PC-9 (cell line): ENCODE data around the gene HPRT1. TPM values are rescaled to one million over a fixed set of nuclear protein-coding genes. Genes with fewer than 3 reads are reported as not detected.

Experiments
- BruUV-seq: library from RNA; stranded (reverse); fragments of 400-500 nt; replicated peaks from 2 replicates; lab custom pipeline; 2021; lab: Mats Ljungman, UMichigan
- CTCF ChIA-PET: fragments of 300-600 bp; sonication (Branson Sonifier 250); formaldehyde crosslinking; loops from one replicate; lab custom pipeline; 2022; ENCODE audit warnings: antibody characterized with exemption; lab: Charles Lee
- POLR2A ChIA-PET: fragments of 300-600 bp; sonication (Branson Sonifier 250); formaldehyde crosslinking; loops from one replicate; lab custom pipeline; 2022; ENCODE audit warnings: antibody characterized with exemption; ENCODE audit not compliant: unreplicated experiment; lab: Charles Lee
- DNase-seq, 2 experiments: peaks; one replicate each; pipeline versions ENCODE4 v3.0.0 to v3.0.0-alpha.2; 2015 to 2022; ENCODE audit warnings: mixed read lengths in 1 of 2
- H2AFZ ChIP-seq: fragments of 200-600 bp; sonication (generic); 2 replicates; pipeline ENCODE4 v1.8.1; 2017; ENCODE audit warnings: antibody characterized with exemption
- H3F3A ChIP-seq: fragments of 200-600 bp; sonication (generic); 2 replicates; pipeline ENCODE4 v1.8.1; 2017; ENCODE audit warnings: antibody characterized with exemption, mild to moderate bottlenecking, low read depth; ENCODE audit not compliant: insufficient read depth
- H3K27ac ChIP-seq: fragments of 200-600 bp; sonication (generic); 2 replicates; pipeline ENCODE4 v1.6.1; 2016; ENCODE audit warnings: mixed run types
- H3K27me3 ChIP-seq: fragments of 200-600 bp; sonication (generic); 2 replicates; pipeline ENCODE4 v1.6.1; 2016; ENCODE audit warnings: low read depth, mixed run types; ENCODE audit not compliant: insufficient read depth
- H3K36me3 ChIP-seq: fragments of 200-600 bp; sonication (generic); 2 replicates; pipeline ENCODE4 v1.6.1; 2016; ENCODE audit warnings: low read depth, mixed run types
- H3K4me1 ChIP-seq: fragments of 200-600 bp; sonication (generic); replicated peaks from 2 replicates; pipeline ENCODE4 v1.6.1; 2016; ENCODE audit warnings: mixed run types; ENCODE audit not compliant: insufficient read depth
- H3K4me2 ChIP-seq: fragments of 200-600 bp; sonication (generic); 2 replicates; pipeline ENCODE4 v1.6.1; 2017; ENCODE audit warnings: mixed run types
- H3K4me3 ChIP-seq: fragments of 200-600 bp; sonication (generic); 2 replicates; pipeline ENCODE4 v1.6.1; 2016; ENCODE audit warnings: mixed run types
- H3K79me2 ChIP-seq: fragments of 200-600 bp; sonication (generic); 2 replicates; pipeline ENCODE4 v1.6.1; 2017; ENCODE audit warnings: low read depth, mixed run types
- H3K9me2 ChIP-seq: fragments of 200-600 bp; sonication (generic); 2 replicates; pipeline ENCODE4 v1.8.1; 2017; ENCODE audit warnings: mild to moderate bottlenecking; ENCODE audit not compliant: insufficient read depth
- H3K9me3 ChIP-seq: fragments of 200-600 bp; sonication (generic); 2 replicates; pipeline ENCODE4 v1.8.1; 2016; ENCODE audit warnings: low read depth; ENCODE audit not compliant: insufficient read depth
- H4K20me1 ChIP-seq: fragments of 200-600 bp; sonication (generic); 2 replicates; pipeline ENCODE4 v1.8.1; 2017; ENCODE audit not compliant: insufficient read depth
- EZH2 ChIP-seq: fragments of 200-600 bp; sonication (generic); IDR thresholded peaks from 2 replicates; pipeline ENCODE4 v1.8.0; 2017; ENCODE audit warnings: antibody characterized with exemption, low read depth
- intact Hi-C: fragments of 100-400 bp; cut with micrococcal nuclease; formaldehyde crosslinking; loops from one replicate; pipeline ENCODE4 v1.10.0; 2022; ENCODE audit not compliant: unreplicated experiment
- total RNA-seq: library from RNA; stranded (reverse); gene quantifications from 2 replicates; pipeline ENCODE4 v1.2.3, GENCODE V29; 2021
- TF ChIP-seq, protein P1 (sequence below): fragments of 200-600 bp; sonication (generic); conservative IDR thresholded peaks from 2 replicates; pipeline ENCODE4 v1.6.1; 2017; ENCODE audit warnings: mixed run types, antibody characterized with exemption, mild to moderate bottlenecking, moderate library complexity

HPRT1 gene
- total RNA-seq, 1 experiment from 2014 or later = 61.7 TPM

DNA sequence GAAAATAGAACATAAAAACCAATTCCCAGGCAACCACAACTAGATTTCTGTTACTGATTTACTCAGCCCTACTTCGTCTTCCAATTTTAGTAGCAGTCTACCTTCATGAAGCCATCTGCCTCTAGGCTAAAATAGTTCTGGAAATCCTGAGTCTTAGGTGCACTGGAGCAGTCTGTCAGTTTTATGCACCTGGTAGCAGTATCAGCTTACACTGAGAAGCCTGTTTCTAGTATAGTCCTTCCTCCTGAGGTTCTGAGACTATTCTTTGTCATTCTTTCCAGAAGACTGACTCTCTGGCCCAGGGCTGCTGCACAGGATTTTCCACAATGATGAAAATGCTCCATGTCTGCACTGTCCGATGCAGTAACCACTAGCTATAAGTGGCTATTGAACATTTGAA, 16.9 kb upstream of the HPRT1 start:
- TF ChIP-seq, protein P1, sequence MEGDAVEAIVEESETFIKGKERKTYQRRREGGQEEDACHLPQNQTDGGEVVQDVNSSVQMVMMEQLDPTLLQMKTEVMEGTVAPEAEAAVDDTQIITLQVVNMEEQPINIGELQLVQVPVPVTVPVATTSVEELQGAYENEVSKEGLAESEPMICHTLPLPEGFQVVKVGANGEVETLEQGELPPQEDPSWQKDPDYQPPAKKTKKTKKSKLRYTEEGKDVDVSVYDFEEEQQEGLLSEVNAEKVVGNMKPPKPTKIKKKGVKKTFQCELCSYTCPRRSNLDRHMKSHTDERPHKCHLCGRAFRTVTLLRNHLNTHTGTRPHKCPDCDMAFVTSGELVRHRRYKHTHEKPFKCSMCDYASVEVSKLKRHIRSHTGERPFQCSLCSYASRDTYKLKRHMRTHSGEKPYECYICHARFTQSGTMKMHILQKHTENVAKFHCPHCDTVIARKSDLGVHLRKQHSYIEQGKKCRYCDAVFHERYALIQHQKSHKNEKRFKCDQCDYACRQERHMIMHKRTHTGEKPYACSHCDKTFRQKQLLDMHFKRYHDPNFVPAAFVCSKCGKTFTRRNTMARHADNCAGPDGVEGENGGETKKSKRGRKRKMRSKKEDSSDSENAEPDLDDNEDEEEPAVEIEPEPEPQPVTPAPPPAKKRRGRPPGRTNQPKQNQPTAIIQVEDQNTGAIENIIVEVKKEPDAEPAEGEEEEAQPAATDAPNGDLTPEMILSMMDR = no peak
- no peak for TF ChIP-seq EZH2
- intact Hi-C loops = no loop called here
- ChIA-PET POLR2A (no interaction called here), CTCF (no interaction called here)
- H3K79me2 ChIP-seq = no peaks in the 10 kb centered on the region
- no peaks in the 10 kb centered on the region for H3K27me3 ChIP-seq
- H4K20me1 ChIP-seq = no peaks in the 10 kb centered on the region
- H3K4me1 ChIP-seq = no peaks in the 10 kb centered on the region
- H3K27ac ChIP-seq = no peak overlapping the region
- peaks cover 6% of the 10 kb centered on the region; the same call in 1 of the 2 replicates for H3F3A ChIP-seq
- H3K36me3 ChIP-seq = no peaks in the 10 kb centered on the region
- no peak for DNase-seq
- no TSS peak for BruUV-seq
- H3K9me3 ChIP-seq = no peaks in the 10 kb centered on the region
- no peak overlapping the region for H2AFZ ChIP-seq
- no peak overlapping the region for H3K4me3 ChIP-seq
- H3K9me2 ChIP-seq = no peaks in the 10 kb centered on the region
- H3K4me2 ChIP-seq = no peak overlapping the region

- intact Hi-C loops = no loop called here
- ChIA-PET CTCF (no interaction called here), POLR2A (no interaction called here)
- peaks cover 6% of the 10 kb centered on the region; the same call in 1 of the 2 replicates for H3F3A ChIP-seq
- no peak overlapping the region for H2AFZ ChIP-seq
- TF ChIP-seq EZH2 = no peak
- TF ChIP-seq, protein P1 = no peak
- H3K4me3 ChIP-seq = no peak overlapping the region
- H3K79me2 ChIP-seq = no peaks in the 10 kb centered on the region
- H3K27me3 ChIP-seq = no peaks in the 10 kb centered on the region
- DNase-seq = no peak
- H4K20me1 ChIP-seq = no peaks in the 10 kb centered on the region
- no peaks in the 10 kb centered on the region for H3K9me2 ChIP-seq
- BruUV-seq = no TSS peak
- H3K9me3 ChIP-seq = no peaks in the 10 kb centered on the region
- no peaks in the 10 kb centered on the region for H3K4me1 ChIP-seq
- no peaks in the 10 kb centered on the region for H3K36me3 ChIP-seq
- H3K27ac ChIP-seq = no peak overlapping the region
- H3K4me2 ChIP-seq = no peak overlapping the region
These were observed 16.5 kb upstream of the HPRT1 start for GRCh38 chrX:134443461-134443860.

DNA sequence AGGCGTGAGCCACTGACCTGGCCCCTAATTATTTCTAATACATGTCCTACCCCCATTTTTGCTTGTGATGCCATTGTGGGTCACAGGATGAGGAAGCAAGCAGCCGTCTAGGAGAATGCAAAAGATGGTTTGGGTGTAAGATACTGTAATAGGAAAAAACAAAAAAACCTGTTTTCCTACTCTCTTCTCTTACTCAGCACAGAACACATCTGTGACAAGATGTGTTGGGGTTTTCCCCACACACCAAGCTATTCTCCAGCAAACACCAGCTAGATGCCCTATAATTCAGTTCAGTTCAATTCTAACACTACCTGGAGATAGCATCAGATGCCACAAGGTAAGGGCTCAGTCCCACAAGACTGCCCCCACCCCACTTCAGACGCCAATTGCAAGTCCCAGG, 15.3 kb upstream of the HPRT1 start:
- Histone ChIP-seq H3K79me2 (no peaks in the 10 kb centered on the region), H3K36me3 (no peaks in the 10 kb centered on the region), H2AFZ (no peak overlapping the region), H3K4me1 (no peaks in the 10 kb centered on the region), H3K4me2 (no peak overlapping the region), H3K27me3 (no peaks in the 10 kb centered on the region), H4K20me1 (no peaks in the 10 kb centered on the region), H3F3A (0 out of 2 replicates have a peak, but pooled peaks cover under 1% of the 10 kb centered on the region), H3K9me2 (no peaks in the 10 kb centered on the region), H3K9me3 (no peaks in the 10 kb centered on the region), H3K4me3 (no peak overlapping the region), H3K27ac (no peak overlapping the region)
- DNase-seq = no peak
- intact Hi-C loops = no loop called here
- TF ChIP-seq, protein P1 = no peak
- TF ChIP-seq EZH2 = no peak
- no TSS peak for BruUV-seq
- ChIA-PET POLR2A (interaction anchor here (0.6 kb wide), 1 partner anchor 712 kb away, joined by 6 read pairs; no protein-coding TSS in a partner anchor), CTCF (no interaction called here)
